Mesothelial cell of epicardium (in vitro differentiated cells): ENCODE results near the gene LIF. TPM values are rescaled to one million over a fixed set of nuclear protein-coding genes. Genes with fewer than 3 reads are reported as not detected.

ENCODE experiments used
- DNase-seq, 2 experiments: peaks; one replicate each; pipeline ENCODE4 v3.0.0; 2021; ENCODE audit warnings: low spot score in 2 of 2; ENCODE audit not compliant: unreplicated experiment in 2 of 2
- H3K27ac Mint-ChIP-seq: 2 replicates; pipeline ENCODE4 v1.8.0; 2021; ENCODE audit warnings: mixed read lengths
- H3K27me3 Mint-ChIP-seq: 2 replicates; pipeline ENCODE4 v1.8.0; 2021; ENCODE audit warnings: low read depth, mixed read lengths
- H3K36me3 Mint-ChIP-seq: 2 replicates; pipeline ENCODE4 v1.8.0; 2021; ENCODE audit warnings: mixed read lengths
- H3K4me1 Mint-ChIP-seq: 2 replicates; pipeline ENCODE4 v1.8.0; 2021; ENCODE audit warnings: mixed read lengths
- H3K4me3 Mint-ChIP-seq: 2 replicates; pipeline ENCODE4 v1.8.0; 2021; ENCODE audit warnings: mild to moderate bottlenecking, moderate library complexity, mixed read lengths
- H3K9me3 Mint-ChIP-seq: 2 replicates; pipeline ENCODE4 v1.8.0; 2021; ENCODE audit warnings: mixed read lengths
- CTCF ChIP-seq: fragments of 200-600 bp; sonication (generic); IDR thresholded peaks from one replicate; pipeline ENCODE4 v1.5.0; 2021; ENCODE audit warnings: antibody characterized with exemption; ENCODE audit not compliant: unreplicated experiment
- total RNA-seq: library from RNA; stranded (reverse); gene quantifications from 3 replicates; pipeline ENCODE4 v1.2.1, GENCODE V29; 2021

The LIF gene
- total RNA-seq, 1 donor from 2014 or later = 15.8 TPM

GRCh38 chr22:30196141-30196879 is 50.2 kb downstream of the LIF start:
- Mint-ChIP-seq H3K9me3 (no peaks in the 10 kb centered on the region), H3K27ac (peak overlapping the region; percentile 99), H3K4me1 (peaks cover 49% of the 10 kb centered on the region), H3K36me3 (peaks cover 1% of the 10 kb centered on the region), H3K4me3 (peak overlapping the region; percentile 49), H3K27me3 (no peaks in the 10 kb centered on the region)
- peak; percentile 54 to 73 for DNase-seq
- no peak for TF ChIP-seq CTCF

GRCh38 chr22:30195245-30196140 is 51.1 kb downstream of the LIF start:
- no peak for TF ChIP-seq CTCF
- Mint-ChIP-seq H3K4me3 (peak overlapping the region; percentile 49), H3K27ac (peak overlapping the region; percentile 99), H3K27me3 (no peaks in the 10 kb centered on the region), H3K36me3 (no peaks in the 10 kb centered on the region), H3K9me3 (no peaks in the 10 kb centered on the region), H3K4me1 (peaks cover 57% of the 10 kb centered on the region)
- DNase-seq = no peak

- no peak for DNase-seq
- TF ChIP-seq CTCF = no peak
- Mint-ChIP-seq H3K36me3 (no peaks in the 10 kb centered on the region), H3K9me3 (no peaks in the 10 kb centered on the region), H3K4me1 (peaks cover 47% of the 10 kb centered on the region), H3K4me3 (no peak overlapping the region), H3K27me3 (no peaks in the 10 kb centered on the region), H3K27ac (no peak overlapping the region)
Observed at GRCh38 chr22:30193031-30193775, 53.4 kb downstream of the LIF start.

GRCh38 chr22:30192427-30192826 is 54.1 kb downstream of the LIF start:
- Mint-ChIP-seq H3K4me3 (no peak overlapping the region), H3K9me3 (no peaks in the 10 kb centered on the region), H3K27ac (no peak overlapping the region), H3K36me3 (no peaks in the 10 kb centered on the region), H3K4me1 (peaks cover 51% of the 10 kb centered on the region), H3K27me3 (no peaks in the 10 kb centered on the region)
- DNase-seq = no peak
- no peak for TF ChIP-seq CTCF

- H3K9me3 Mint-ChIP-seq = no peaks in the 10 kb centered on the region
- no peak for TF ChIP-seq CTCF
- H3K4me3 Mint-ChIP-seq = no peak overlapping the region
- no peaks in the 10 kb centered on the region for H3K36me3 Mint-ChIP-seq
- H3K27me3 Mint-ChIP-seq = no peaks in the 10 kb centered on the region
- H3K4me1 Mint-ChIP-seq = peaks cover 43% of the 10 kb centered on the region
- peak overlapping the region; percentile 81 for H3K27ac Mint-ChIP-seq
- no peak for DNase-seq
Observed at GRCh38 chr22:30191040-30191701, 55.4 kb downstream of the LIF start.
